PC-3 (cell line): ENCODE measurements around the gene RNU1-3. TPM values are rescaled to one million over a fixed set of nuclear protein-coding genes. Genes with fewer than 3 reads are reported as not detected.
"Not testable (repeated sequence)": the region's sequence is repeated elsewhere in the genome, so short reads cannot be mapped to it uniquely, and the experiment has no call there.

Source experiments
- ATAC-seq: fragments of 200-7000 bp; cut with Tn5 transposase; 2 replicates; pipeline ENCODE4 v1.9.1; 2020; ENCODE audit warnings: mild to moderate bottlenecking, moderate library complexity
- BruUV-seq: library from RNA; stranded (reverse); fragments of 400-500 nt; replicated peaks from 2 replicates; lab custom pipeline; 2021; lab: Mats Ljungman, UMichigan
- CTCF ChIA-PET: fragments of 300-600 bp; sonication (Branson Sonifier 250); formaldehyde crosslinking; loops from one replicate; lab custom pipeline; 2022; ENCODE audit warnings: antibody characterized with exemption; lab: Charles Lee
- POLR2A ChIA-PET: fragments of 300-600 bp; sonication (Branson Sonifier 250); formaldehyde crosslinking; loops from one replicate; lab custom pipeline; 2022; ENCODE audit warnings: antibody characterized with exemption; ENCODE audit not compliant: unreplicated experiment; lab: Charles Lee
- DNase-seq: peaks from one replicate; pipeline ENCODE4 v3.0.0-alpha.2; 2015
- H2AFZ ChIP-seq: fragments of 300-600 bp; sonication (generic); 2 replicates; pipeline ENCODE4 v1.6.0; 2016; ENCODE audit warnings: antibody characterized with exemption, low read length
- H3F3A ChIP-seq: fragments of 300-600 bp; sonication (generic); one replicate; pipeline ENCODE4 v1.6.0; 2017; ENCODE audit warnings: antibody characterized with exemption, low read length, control low read depth, mild to moderate bottlenecking; ENCODE audit not compliant: unreplicated experiment
- H3K27ac ChIP-seq: fragments of 300-600 bp; sonication (generic); 2 replicates; pipeline ENCODE4 v1.5.1; 2016; ENCODE audit warnings: mild to moderate bottlenecking, low read length
- H3K27me3 ChIP-seq: fragments of 300-600 bp; sonication (generic); 2 replicates; pipeline ENCODE4 v1.6.1; 2016; ENCODE audit warnings: low read length, mixed read lengths
- H3K36me3 ChIP-seq: fragments of 300-600 bp; sonication (generic); 2 replicates; pipeline ENCODE4 v1.6.1; 2016; ENCODE audit warnings: low read depth, mixed run types, low read length, mixed read lengths
- H3K4me1 ChIP-seq: fragments of 300-600 bp; sonication (generic); 2 replicates; pipeline ENCODE4 v1.5.1; 2016; ENCODE audit warnings: low read length; ENCODE audit not compliant: insufficient read depth
- H3K4me2 ChIP-seq: fragments of 300-600 bp; sonication (generic); 2 replicates; pipeline ENCODE4 v1.6.0; 2016; ENCODE audit warnings: low read length
- H3K4me3 ChIP-seq: fragments of 300-600 bp; sonication (generic); 2 replicates; pipeline ENCODE4 v1.5.1; 2016; ENCODE audit warnings: mild to moderate bottlenecking, low read length, mixed read lengths
- H3K79me2 ChIP-seq: fragments of 300-600 bp; sonication (generic); 2 replicates; pipeline ENCODE4 v1.6.1; 2017; ENCODE audit warnings: low read length, mixed read lengths
- H3K9ac ChIP-seq: fragments of 300-600 bp; sonication (generic); 2 replicates; pipeline ENCODE4 v1.6.0; 2016; ENCODE audit warnings: mild to moderate bottlenecking, low read length
- H3K9me2 ChIP-seq: fragments of 300-600 bp; sonication (generic); replicated peaks from 2 replicates; pipeline ENCODE4 v1.6.1; 2016; ENCODE audit warnings: mixed run types, low read length, mixed read lengths
- H3K9me3 ChIP-seq: fragments of 300-600 bp; sonication (generic); 2 replicates; pipeline ENCODE4 v1.6.1; 2016; ENCODE audit warnings: low read length, mixed read lengths
- H4K20me1 ChIP-seq: fragments of 300-600 bp; sonication (generic); 2 replicates; pipeline ENCODE4 v1.6.1; 2016; ENCODE audit warnings: low read length, mixed read lengths
- CTCF ChIP-seq: fragments of 300-600 bp; sonication (generic); conservative IDR thresholded peaks from 2 replicates; pipeline ENCODE4 v1.5.1; 2017; ENCODE audit warnings: antibody characterized with exemption, low read depth, mild to moderate bottlenecking, low read length
- EZH2 ChIP-seq: fragments of 300-600 bp; sonication (generic); IDR thresholded peaks from one replicate; pipeline ENCODE4 v1.6.1; 2017; ENCODE audit warnings: antibody characterized with exemption, mild to moderate bottlenecking, low read length; ENCODE audit not compliant: unreplicated experiment
- EZH2phosphoT487 ChIP-seq: fragments of 300-600 bp; sonication (generic); IDR thresholded peaks from 2 replicates; pipeline ENCODE4 v1.6.1; 2018; ENCODE audit warnings: mild to moderate bottlenecking, antibody characterized with exemption, low read length, borderline replicate concordance
- intact Hi-C: fragments of 100-400 bp; cut with micrococcal nuclease; formaldehyde crosslinking; loops from 2 replicates; pipeline ENCODE4 v1.9.0; 2023
- total RNA-seq: library from RNA; depleted of rRNA; stranded (reverse); fragments of >200 nt; gene quantifications from 2 replicates; pipeline ENCODE4 v1.2.3, GENCODE V29; 2014

The RNU1-3 gene
- total RNA-seq, 1 experiment from 2014 or later = under 0.01 TPM

- ATAC-seq, H3K9me3 ChIP-seq, H3K36me3 ChIP-seq, intact Hi-C loops, H3K9me2 ChIP-seq, H3K27me3 ChIP-seq, DNase-seq, H3F3A ChIP-seq, H3K27ac ChIP-seq, H4K20me1 ChIP-seq, BruUV-seq, CTCF ChIA-PET, POLR2A ChIA-PET: not testable (repeated sequence)
- H3K79me2 ChIP-seq = peaks cover 38% of the 10 kb centered on the region
- H3K4me3 ChIP-seq = peak overlapping the region; percentile 76; the same call in 1 of the 2 replicates
- peaks cover 18% of the 10 kb centered on the region for H3K4me1 ChIP-seq
- H2AFZ ChIP-seq = peak overlapping the region; percentile 90
- H3K9ac ChIP-seq = peak overlapping the region; percentile 83
- H3K4me2 ChIP-seq = peak overlapping the region; percentile 83
Observed at GRCh38 chr1:16645271-16646060, 21.3 kb downstream of the RNU1-3 start.

- TF ChIP-seq CTCF = peak; percentile 70
- Histone ChIP-seq H3K4me3 (peak overlapping the region; percentile 76), H3K79me2 (peaks cover 46% of the 10 kb centered on the region), H3K4me1 (peaks cover 18% of the 10 kb centered on the region), H3K4me2 (peak overlapping the region; percentile 83), H3K9ac (peak overlapping the region; percentile 83), H2AFZ (peak overlapping the region; percentile 90)
- intact Hi-C loops, H3K9me2 ChIP-seq, H3F3A ChIP-seq, H3K9me3 ChIP-seq, H3K27me3 ChIP-seq, H3K36me3 ChIP-seq, H3K27ac ChIP-seq, H4K20me1 ChIP-seq, CTCF ChIA-PET: not testable (repeated sequence)
- peak; percentile 99 for DNase-seq
- POLR2A ChIA-PET = interaction anchor here (0.7 kb wide), 1 partner anchor 28 kb away, joined by 3 read pairs; no protein-coding TSS in a partner anchor
- TSS peak; percentile 98 for BruUV-seq
- ATAC-seq = peak; percentile 83
Observed at GRCh38 chr1:16644482-16645270, 22.1 kb downstream of the RNU1-3 start.

DNA sequence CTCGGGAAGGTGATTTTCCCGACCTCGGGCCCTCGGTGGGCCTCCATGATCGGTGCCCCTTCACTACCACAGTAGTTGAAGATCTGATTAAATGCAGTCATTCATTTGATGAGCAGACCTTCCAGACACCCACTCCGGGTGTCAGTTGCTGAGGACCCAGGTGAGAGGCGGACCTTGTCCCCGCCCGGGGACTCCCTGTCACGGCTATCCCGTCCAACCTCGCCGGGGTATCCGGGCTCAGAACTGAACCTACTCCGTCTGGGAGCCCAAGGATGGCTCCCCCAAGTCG, 22.6 kb downstream of the RNU1-3 start:
- Histone ChIP-seq H3K9me3 (no peaks in the 10 kb centered on the region), H2AFZ (peak overlapping the region; percentile 90), H3K27me3 (no peaks in the 10 kb centered on the region), H3K9me2 (no peaks in the 10 kb centered on the region), H3F3A (no peaks in the 10 kb centered on the region), H3K4me1 (peaks cover 18% of the 10 kb centered on the region), H3K4me2 (peak overlapping the region; percentile 83), H3K9ac (peak overlapping the region; percentile 83), H3K27ac (no peak overlapping the region), H3K4me3 (peak overlapping the region; percentile 76), H4K20me1 (no peaks in the 10 kb centered on the region), H3K36me3 (no peaks in the 10 kb centered on the region), H3K79me2 (peaks cover 51% of the 10 kb centered on the region)
- CTCF ChIA-PET = no interaction called here
- POLR2A ChIA-PET = interaction anchor here (0.7 kb wide), 1 partner anchor 28 kb away, joined by 3 read pairs; no protein-coding TSS in a partner anchor
- intact Hi-C loops = no loop called here
- BruUV-seq = TSS peak; percentile 76
- no peak for DNase-seq
- no peak for TF ChIP-seq EZH2phosphoT487
- no peak for TF ChIP-seq CTCF
- TF ChIP-seq EZH2 = no peak
- ATAC-seq = peak; percentile 51

GRCh38 chr1:16643476-16644192, 23.1 kb downstream of the RNU1-3 start:
- H3K4me3 ChIP-seq = peak overlapping the region; percentile 76
- POLR2A ChIA-PET = interaction anchor here (0.7 kb wide), 1 partner anchor 27 kb away, joined by 3 read pairs; no protein-coding TSS in a partner anchor
- H4K20me1 ChIP-seq, BruUV-seq, H3K9me3 ChIP-seq, H3K27ac ChIP-seq, intact Hi-C loops, CTCF ChIA-PET, H3K27me3 ChIP-seq, H3F3A ChIP-seq, H3K9me2 ChIP-seq, H3K36me3 ChIP-seq: not testable (repeated sequence)
- H3K79me2 ChIP-seq = peaks cover 56% of the 10 kb centered on the region
- peak overlapping the region; percentile 83 for H3K9ac ChIP-seq
- H2AFZ ChIP-seq = peak overlapping the region; percentile 90
- DNase-seq (peak; percentile 24), ATAC-seq (peak; percentile 41)
- H3K4me1 ChIP-seq = peaks cover 18% of the 10 kb centered on the region
- peak overlapping the region; percentile 83 for H3K4me2 ChIP-seq
